Keratinocyte (primary cell): ENCODE results near the gene TRPC3.

ENCODE experiments used
- CTCF ChIP-seq, 3 experiments: IDR thresholded peaks in 1 of 3; conservative IDR thresholded peaks in 1 of 3; optimal IDR thresholded peaks in 1 of 3; 2 replicates in 2 of 3; 3 replicates in 1 of 3; pipeline versions ENCODE3 to v1.5.1; 2011; ENCODE audit warnings: low read length in 3 of 3, mild to moderate bottlenecking in 3 of 3, moderate library complexity in 2 of 3, control low read depth in 1 of 3, inconsistent platforms in 1 of 3; ENCODE audit not compliant: insufficient read depth in 2 of 3; ENCODE audit errors: extremely low read depth in 1 of 3
- EZH2 ChIP-seq: IDR thresholded peaks from one replicate; pipeline ENCODE4 v1.6.1; 2012; ENCODE audit warnings: inconsistent platforms, mild to moderate bottlenecking, low read length, moderate library complexity

GRCh38 chr4:121973816-121974215, 22.0 kb upstream of the TRPC3 start:
- TF ChIP-seq EZH2, result no peak
- no peak for TF ChIP-seq CTCF (optimal IDR thresholded peaks at IDR 0.05 in 1 of 3, IDR thresholded peaks at IDR 0.05 in 1 of 3, conservative IDR thresholded peaks at IDR 0.05 in 1 of 3; ENCODE audit: extremely low read depth in 1 of 3, insufficient read depth in 2 of 3, low read length in 3 of 3)
